ENCODE measurements around the gene KRTAP5-3. TPM values are rescaled to one million over a fixed set of nuclear protein-coding genes. Genes with fewer than 3 reads are reported as not detected.

KRTAP5-3 gene
- total and polyA plus RNA-seq, 4 donors = not detected

DNA sequence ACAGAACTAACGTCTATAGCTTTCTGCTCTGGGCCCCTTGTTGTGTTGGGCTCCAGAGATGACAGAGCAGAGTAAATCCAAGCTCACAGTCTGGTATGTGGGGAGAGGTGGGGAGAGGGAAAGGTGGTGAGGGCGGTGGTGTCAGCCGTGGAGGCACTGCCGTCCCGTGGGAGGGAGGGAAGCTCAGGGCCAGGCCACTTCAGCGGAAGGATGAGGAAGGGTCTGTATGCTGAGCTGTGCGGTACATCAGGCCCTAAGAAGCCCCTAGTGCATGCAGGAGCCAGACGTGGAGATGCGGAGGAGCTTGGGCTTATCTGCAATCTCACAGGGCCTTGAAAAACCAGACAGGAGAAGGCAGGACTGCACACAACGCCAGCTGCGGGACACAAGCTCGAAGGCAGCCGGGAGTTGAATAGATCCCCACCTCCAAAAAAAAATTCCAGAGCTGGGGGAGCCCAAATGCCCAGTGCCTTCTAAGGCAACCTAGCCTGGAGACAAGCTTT, 22.9 kb upstream of the KRTAP5-3 start:
- Histone ChIP-seq H3K27me3 (ENCODE audit: control insufficient read depth in 3 of 3, insufficient read depth in 3 of 3, low read length in 2 of 3) (peaks cover 0 to 17% (median 2%) of the 10 kb centered on the region in 3 donors), H3K9ac (ENCODE audit: insufficient read depth in 1 of 2, low read length in 2 of 2) (no peak overlapping the region), H3K4me1 (ENCODE audit: control insufficient read depth in 5 of 5, insufficient read depth in 5 of 5, low read length in 5 of 5) (peaks cover 0 to 6% (median 0%) of the 10 kb centered on the region in 5 donors), H3K27ac (ENCODE audit: low read depth in 1 of 2, low read length in 1 of 2) (no peak overlapping the region), H3K36me3 (ENCODE audit: control insufficient read depth in 4 of 4, insufficient read depth in 4 of 4, low read length in 4 of 4) (no peaks in the 10 kb centered on the region), H3K4me3 (no peak overlapping the region), H3K9me3 (ENCODE audit: control insufficient read depth in 4 of 4, insufficient read depth in 3 of 4, low read length in 3 of 4) (no peaks in the 10 kb centered on the region)
- DNase-seq = no peak
- no peak for ATAC-seq (ENCODE audit: insufficient read depth, low FRiP score)
- TF ChIP-seq, protein P1, sequence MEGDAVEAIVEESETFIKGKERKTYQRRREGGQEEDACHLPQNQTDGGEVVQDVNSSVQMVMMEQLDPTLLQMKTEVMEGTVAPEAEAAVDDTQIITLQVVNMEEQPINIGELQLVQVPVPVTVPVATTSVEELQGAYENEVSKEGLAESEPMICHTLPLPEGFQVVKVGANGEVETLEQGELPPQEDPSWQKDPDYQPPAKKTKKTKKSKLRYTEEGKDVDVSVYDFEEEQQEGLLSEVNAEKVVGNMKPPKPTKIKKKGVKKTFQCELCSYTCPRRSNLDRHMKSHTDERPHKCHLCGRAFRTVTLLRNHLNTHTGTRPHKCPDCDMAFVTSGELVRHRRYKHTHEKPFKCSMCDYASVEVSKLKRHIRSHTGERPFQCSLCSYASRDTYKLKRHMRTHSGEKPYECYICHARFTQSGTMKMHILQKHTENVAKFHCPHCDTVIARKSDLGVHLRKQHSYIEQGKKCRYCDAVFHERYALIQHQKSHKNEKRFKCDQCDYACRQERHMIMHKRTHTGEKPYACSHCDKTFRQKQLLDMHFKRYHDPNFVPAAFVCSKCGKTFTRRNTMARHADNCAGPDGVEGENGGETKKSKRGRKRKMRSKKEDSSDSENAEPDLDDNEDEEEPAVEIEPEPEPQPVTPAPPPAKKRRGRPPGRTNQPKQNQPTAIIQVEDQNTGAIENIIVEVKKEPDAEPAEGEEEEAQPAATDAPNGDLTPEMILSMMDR (IDR thresholded peaks at IDR 0.05; ENCODE audit: control extremely low read depth, extremely low read depth) = no peak
- 74 to 81% methylated on average over 13 of the region's 13 CpGs for WGBS, 2 donors

DNA sequence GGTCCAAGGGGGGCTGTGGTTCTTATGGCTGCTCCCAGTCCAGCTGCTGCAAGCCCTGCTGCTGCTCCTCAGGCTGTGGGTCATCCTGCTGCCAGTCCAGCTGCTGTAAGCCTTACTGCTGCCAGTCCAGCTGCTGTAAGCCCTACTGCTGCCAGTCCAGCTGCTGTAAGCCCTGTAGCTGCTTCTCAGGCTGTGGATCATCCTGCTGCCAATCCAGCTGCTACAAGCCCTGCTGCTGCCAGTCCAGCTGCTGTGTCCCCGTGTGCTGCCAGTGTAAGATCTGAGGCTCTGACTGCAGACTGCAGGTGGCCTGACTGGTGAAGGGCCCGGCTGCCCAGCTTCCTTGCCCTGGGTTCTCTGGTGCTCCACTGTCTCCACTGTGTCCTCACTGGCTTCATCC, 22.0 kb upstream of the KRTAP5-3 start:
- Histone ChIP-seq H3K4me3 (no peak overlapping the region), H3K9ac (ENCODE audit: insufficient read depth in 1 of 2, low read length in 2 of 2) (no peak overlapping the region), H3K9me3 (ENCODE audit: control insufficient read depth in 4 of 4, insufficient read depth in 3 of 4, low read length in 3 of 4) (no peaks in the 10 kb centered on the region), H3K36me3 (ENCODE audit: control insufficient read depth in 4 of 4, insufficient read depth in 4 of 4, low read length in 4 of 4) (no peaks in the 10 kb centered on the region), H3K27me3 (ENCODE audit: control insufficient read depth in 3 of 3, insufficient read depth in 3 of 3, low read length in 2 of 3) (peaks cover 0 to 22% (median 2%) of the 10 kb centered on the region in 3 donors), H3K4me1 (ENCODE audit: control insufficient read depth in 5 of 5, insufficient read depth in 5 of 5, low read length in 5 of 5) (peaks cover 0 to 6% (median 0%) of the 10 kb centered on the region in 5 donors), H3K27ac (ENCODE audit: low read depth in 1 of 2, low read length in 1 of 2) (no peak overlapping the region)
- DNase-seq (peak; percentile 23 to 37 (median 29)), ATAC-seq (ENCODE audit: insufficient read depth, low FRiP score) (no peak)
- TF ChIP-seq, protein P1 (IDR thresholded peaks at IDR 0.05; ENCODE audit: control extremely low read depth, extremely low read depth) = no peak
- 75 to 78% methylated on average over 2 of the region's 2 CpGs for WGBS, 2 donors

DNA sequence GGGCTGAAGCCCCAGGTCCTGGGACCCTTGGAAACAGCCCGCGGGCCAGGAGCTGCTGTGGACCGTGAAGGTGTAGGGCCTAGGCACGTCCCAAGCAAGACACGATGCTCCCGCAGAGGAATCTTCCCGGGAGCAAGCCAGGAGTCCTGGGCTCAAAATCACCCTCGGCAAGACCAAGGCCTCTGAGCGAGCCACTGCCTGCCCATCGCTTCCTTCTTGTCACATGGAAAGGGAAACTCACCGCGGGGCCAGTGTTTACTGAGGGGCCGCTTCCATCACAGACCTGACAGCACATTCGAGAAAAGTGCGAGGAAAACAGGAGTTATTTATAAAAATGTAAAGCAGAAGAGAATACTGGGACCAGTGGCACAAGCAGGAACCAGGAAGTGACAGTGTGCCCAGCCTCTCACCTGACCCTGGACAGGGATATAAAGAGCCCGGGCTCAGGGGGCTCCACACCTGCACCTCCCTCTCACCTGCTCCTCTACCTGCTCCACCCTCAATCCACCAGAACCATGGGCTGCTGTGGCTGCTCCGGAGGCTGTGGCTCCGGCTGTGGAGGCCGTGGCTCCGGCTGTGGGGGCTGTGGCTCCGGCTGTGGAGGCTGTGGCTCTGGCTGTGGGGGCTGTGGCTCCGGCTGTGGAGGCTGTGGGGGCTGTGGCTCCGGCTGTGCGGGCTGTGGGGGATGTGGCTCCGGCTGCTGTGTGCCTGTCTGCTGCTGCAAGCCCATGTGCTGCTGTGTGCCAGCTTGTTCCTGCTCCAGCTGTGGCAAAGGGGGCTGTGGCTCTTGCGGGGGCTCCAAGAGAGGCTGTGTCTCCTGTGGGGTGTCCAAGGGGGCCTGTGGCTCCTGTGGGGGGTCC, 21.3 kb upstream of the KRTAP5-3 start, which contains the start of gene KRTAP5-5:
Gene KRTAP5-5 (plus strand): TSS at position 450 of the 860 bp plus-strand sequence. CDS start 66 bp downstream, at position 516.
- ATAC-seq (ENCODE audit: insufficient read depth, low FRiP score) = no peak
- H3K4me1 ChIP-seq (ENCODE audit: control insufficient read depth in 5 of 5, insufficient read depth in 5 of 5, low read length in 5 of 5) = peaks cover 0 to 6% (median 0%) of the 10 kb centered on the region in 5 donors
- H3K27ac ChIP-seq (ENCODE audit: low read depth in 1 of 2, low read length in 1 of 2) = no peak within 1 kb of the TSS
- no peak within 1 kb of the TSS for H3K9ac ChIP-seq (ENCODE audit: insufficient read depth in 1 of 2, low read length in 2 of 2)
- H3K36me3 ChIP-seq (ENCODE audit: control insufficient read depth in 4 of 4, insufficient read depth in 4 of 4, low read length in 4 of 4) = no peaks in the 10 kb centered on the region
- TF ChIP-seq, protein P1 (IDR thresholded peaks at IDR 0.05; ENCODE audit: control extremely low read depth, extremely low read depth) = no peak
- no peaks in the 10 kb centered on the region for H3K9me3 ChIP-seq (ENCODE audit: control insufficient read depth in 4 of 4, insufficient read depth in 3 of 4, low read length in 3 of 4)
- H3K4me3 ChIP-seq = no peak within 1 kb of the TSS
- no peak for DNase-seq
- WGBS, 2 donors = 67 to 72% methylated on average over 25 of the region's 26 CpGs
- peaks cover 0 to 24% (median 2%) of the 10 kb centered on the region in 3 donors for H3K27me3 ChIP-seq (ENCODE audit: control insufficient read depth in 3 of 3, insufficient read depth in 3 of 3, low read length in 2 of 3)
